ENCODE data around the gene APPL1. TPM values are rescaled to one million over a fixed set of nuclear protein-coding genes. Genes with fewer than 3 reads are reported as not detected.

The APPL1 gene
- total and polyA plus RNA-seq, 2 experiments from 2014 or later, result 49.0 to 125 TPM

DNA sequence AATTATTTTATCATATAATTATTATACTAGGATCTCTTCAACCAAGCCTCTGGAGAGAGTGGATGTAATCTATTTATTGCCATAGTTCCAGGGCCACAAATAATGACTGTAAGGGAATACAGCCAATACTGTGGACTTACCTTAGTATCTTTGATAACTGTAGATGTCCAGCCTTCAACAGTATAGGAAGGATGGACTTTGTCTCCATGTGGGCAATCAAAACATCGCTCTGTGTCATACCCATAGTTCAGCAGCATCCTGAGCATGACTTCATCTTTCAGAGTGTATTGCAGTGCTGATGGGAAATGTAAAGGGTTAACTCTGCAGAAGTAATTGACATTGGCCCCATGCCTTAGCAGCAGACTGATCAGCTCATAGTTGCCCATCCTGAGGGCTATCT, 50.7 kb downstream of the APPL1 start:
- Histone ChIP-seq H3F3A (replicated peaks; ENCODE audit: low read depth) (no peaks in the 10 kb centered on the region), H2AFZ (no peak overlapping the region), H3K36me3 (ENCODE audit: insufficient read depth) (no peaks in the 10 kb centered on the region; the same call in 1 of the 2 replicates), H3K79me2 (replicated peaks; ENCODE audit: insufficient read depth) (no peaks in the 10 kb centered on the region), H4K20me1 (replicated peaks; ENCODE audit: insufficient read depth) (no peaks in the 10 kb centered on the region), H3K27ac (ENCODE audit: low read depth) (no peak overlapping the region), H3K9me2 (ENCODE audit: insufficient read depth) (no peaks in the 10 kb centered on the region), H3K4me2 (no peak overlapping the region), H3K4me1 (ENCODE audit: insufficient read depth) (no peaks in the 10 kb centered on the region), H3K27me3 (ENCODE audit: insufficient read depth) (no peaks in the 10 kb centered on the region), H3K4me3 (no peak overlapping the region)
- H3K36me3 Mint-ChIP-seq (ENCODE audit: low read depth), result peaks cover 17% of the 10 kb centered on the region; the same call in 2 of the 3 replicates
- H3K27ac Mint-ChIP-seq, result no peak overlapping the region
- TF ChIP-seq, protein P1, sequence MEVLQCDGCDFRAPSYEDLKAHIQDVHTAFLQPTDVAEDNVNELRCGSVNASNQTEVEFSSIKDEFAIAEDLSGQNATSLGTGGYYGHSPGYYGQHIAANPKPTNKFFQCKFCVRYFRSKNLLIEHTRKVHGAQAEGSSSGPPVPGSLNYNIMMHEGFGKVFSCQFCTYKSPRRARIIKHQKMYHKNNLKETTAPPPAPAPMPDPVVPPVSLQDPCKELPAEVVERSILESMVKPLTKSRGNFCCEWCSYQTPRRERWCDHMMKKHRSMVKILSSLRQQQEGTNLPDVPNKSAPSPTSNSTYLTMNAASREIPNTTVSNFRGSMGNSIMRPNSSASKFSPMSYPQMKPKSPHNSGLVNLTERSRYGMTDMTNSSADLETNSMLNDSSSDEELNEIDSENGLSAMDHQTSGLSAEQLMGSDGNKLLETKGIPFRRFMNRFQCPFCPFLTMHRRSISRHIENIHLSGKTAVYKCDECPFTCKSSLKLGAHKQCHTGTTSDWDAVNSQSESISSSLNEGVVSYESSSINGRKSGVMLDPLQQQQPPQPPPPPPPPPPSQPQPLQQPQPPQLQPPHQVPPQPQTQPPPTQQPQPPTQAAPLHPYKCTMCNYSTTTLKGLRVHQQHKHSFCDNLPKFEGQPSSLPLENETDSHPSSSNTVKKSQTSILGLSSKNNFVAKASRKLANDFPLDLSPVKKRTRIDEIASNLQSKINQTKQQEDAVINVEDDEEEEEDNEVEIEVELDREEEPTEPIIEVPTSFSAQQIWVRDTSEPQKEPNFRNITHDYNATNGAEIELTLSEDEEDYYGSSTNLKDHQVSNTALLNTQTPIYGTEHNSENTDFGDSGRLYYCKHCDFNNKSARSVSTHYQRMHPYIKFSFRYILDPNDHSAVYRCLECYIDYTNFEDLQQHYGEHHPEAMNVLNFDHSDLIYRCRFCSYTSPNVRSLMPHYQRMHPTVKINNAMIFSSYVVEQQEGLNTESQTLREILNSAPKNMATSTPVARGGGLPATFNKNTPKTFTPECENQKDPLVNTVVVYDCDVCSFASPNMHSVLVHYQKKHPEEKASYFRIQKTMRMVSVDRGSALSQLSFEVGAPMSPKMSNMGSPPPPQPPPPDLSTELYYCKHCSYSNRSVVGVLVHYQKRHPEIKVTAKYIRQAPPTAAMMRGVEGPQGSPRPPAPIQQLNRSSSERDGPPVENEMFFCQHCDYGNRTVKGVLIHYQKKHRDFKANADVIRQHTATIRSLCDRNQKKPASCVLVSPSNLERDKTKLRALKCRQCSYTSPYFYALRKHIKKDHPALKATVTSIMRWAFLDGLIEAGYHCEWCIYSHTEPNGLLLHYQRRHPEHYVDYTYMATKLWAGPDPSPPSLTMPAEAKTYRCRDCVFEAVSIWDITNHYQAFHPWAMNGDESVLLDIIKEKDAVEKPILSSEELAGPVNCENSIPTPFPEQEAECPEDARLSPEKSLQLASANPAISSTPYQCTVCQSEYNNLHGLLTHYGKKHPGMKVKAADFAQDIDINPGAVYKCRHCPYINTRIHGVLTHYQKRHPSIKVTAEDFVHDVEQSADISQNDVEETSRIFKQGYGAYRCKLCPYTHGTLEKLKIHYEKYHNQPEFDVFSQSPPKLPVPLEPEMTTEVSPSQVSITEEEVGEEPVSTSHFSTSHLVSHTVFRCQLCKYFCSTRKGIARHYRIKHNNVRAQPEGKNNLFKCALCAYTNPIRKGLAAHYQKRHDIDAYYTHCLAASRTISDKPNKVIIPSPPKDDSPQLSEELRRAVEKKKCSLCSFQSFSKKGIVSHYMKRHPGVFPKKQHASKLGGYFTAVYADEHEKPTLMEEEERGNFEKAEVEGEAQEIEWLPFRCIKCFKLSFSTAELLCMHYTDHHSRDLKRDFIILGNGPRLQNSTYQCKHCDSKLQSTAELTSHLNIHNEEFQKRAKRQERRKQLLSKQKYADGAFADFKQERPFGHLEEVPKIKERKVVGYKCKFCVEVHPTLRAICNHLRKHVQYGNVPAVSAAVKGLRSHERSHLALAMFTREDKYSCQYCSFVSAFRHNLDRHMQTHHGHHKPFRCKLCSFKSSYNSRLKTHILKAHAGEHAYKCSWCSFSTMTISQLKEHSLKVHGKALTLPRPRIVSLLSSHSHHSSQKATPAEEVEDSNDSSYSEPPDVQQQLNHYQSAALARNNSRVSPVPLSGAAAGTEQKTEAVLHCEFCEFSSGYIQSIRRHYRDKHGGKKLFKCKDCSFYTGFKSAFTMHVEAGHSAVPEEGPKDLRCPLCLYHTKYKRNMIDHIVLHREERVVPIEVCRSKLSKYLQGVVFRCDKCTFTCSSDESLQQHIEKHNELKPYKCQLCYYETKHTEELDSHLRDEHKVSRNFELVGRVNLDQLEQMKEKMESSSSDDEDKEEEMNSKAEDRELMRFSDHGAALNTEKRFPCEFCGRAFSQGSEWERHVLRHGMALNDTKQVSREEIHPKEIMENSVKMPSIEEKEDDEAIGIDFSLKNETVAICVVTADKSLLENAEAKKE (CRISPR knock-in tag; IDR thresholded peaks at IDR 0.05), result no peak
- TF ChIP-seq POLR2AphosphoS5 (IDR thresholded peaks at IDR 0.05; ENCODE audit: low read depth), result no peak
- TF ChIP-seq EZH2 (IDR thresholded peaks at IDR 0.05; ENCODE audit: low read depth, unreplicated experiment), result no peak
- TF ChIP-seq ZNF114 (CRISPR knock-in tag; IDR thresholded peaks at IDR 0.05), result no peak
- no peak for TF ChIP-seq STAT1 (IDR thresholded peaks at IDR 0.05; ENCODE audit: unreplicated experiment)
- no peak for TF ChIP-seq CREB1 (CRISPR knock-in tag; IDR thresholded peaks at IDR 0.05; ENCODE audit: low read depth)
- TF ChIP-seq, protein P2, sequence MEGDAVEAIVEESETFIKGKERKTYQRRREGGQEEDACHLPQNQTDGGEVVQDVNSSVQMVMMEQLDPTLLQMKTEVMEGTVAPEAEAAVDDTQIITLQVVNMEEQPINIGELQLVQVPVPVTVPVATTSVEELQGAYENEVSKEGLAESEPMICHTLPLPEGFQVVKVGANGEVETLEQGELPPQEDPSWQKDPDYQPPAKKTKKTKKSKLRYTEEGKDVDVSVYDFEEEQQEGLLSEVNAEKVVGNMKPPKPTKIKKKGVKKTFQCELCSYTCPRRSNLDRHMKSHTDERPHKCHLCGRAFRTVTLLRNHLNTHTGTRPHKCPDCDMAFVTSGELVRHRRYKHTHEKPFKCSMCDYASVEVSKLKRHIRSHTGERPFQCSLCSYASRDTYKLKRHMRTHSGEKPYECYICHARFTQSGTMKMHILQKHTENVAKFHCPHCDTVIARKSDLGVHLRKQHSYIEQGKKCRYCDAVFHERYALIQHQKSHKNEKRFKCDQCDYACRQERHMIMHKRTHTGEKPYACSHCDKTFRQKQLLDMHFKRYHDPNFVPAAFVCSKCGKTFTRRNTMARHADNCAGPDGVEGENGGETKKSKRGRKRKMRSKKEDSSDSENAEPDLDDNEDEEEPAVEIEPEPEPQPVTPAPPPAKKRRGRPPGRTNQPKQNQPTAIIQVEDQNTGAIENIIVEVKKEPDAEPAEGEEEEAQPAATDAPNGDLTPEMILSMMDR (conservative IDR thresholded peaks at IDR 0.05; ENCODE audit: low read depth in 2 of 2), result no peak
- TF ChIP-seq ZNF331 (CRISPR knock-in tag; IDR thresholded peaks at IDR 0.05; ENCODE audit: low read depth), result no peak
- TF ChIP-seq, protein P3, sequence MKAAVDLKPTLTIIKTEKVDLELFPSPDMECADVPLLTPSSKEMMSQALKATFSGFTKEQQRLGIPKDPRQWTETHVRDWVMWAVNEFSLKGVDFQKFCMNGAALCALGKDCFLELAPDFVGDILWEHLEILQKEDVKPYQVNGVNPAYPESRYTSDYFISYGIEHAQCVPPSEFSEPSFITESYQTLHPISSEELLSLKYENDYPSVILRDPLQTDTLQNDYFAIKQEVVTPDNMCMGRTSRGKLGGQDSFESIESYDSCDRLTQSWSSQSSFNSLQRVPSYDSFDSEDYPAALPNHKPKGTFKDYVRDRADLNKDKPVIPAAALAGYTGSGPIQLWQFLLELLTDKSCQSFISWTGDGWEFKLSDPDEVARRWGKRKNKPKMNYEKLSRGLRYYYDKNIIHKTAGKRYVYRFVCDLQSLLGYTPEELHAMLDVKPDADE (IDR thresholded peaks at IDR 0.05), result no peak
- no peak for TF ChIP-seq EZH2phosphoT487 (IDR thresholded peaks at IDR 0.05; ENCODE audit: unreplicated experiment)
- TF ChIP-seq JUNB (IDR thresholded peaks at IDR 0.05; ENCODE audit: unreplicated experiment), result no peak
- TF ChIP-seq NANOG (IDR thresholded peaks at IDR 0.05; ENCODE audit: borderline replicate concordance), result no peak
- peaks cover 14% of the 10 kb centered on the region for H3K9me3 Mint-ChIP-seq
- H3K4me3 Mint-ChIP-seq, result no peak overlapping the region
- no peaks in the 10 kb centered on the region for H3K27me3 Mint-ChIP-seq (ENCODE audit: insufficient read depth, low read depth, poor library complexity)
- ATAC-seq (no peak), DNase-seq (ENCODE audit: low spot score) (no peak)
- no peaks in the 10 kb centered on the region for H3K4me1 Mint-ChIP-seq
